ENCODE data around the gene WDR59.
"Not testable (repeated sequence)": the region's sequence is repeated elsewhere in the genome, so short reads cannot be mapped to it uniquely, and the experiment has no call there.

The WDR59 gene

GRCh38 chr16:75024182-75024581 is 39.3 kb upstream of the WDR59 start:
- FAIRE-seq: peak; percentile 16
- no peak for TF ChIP-seq TAF1 (IDR thresholded peaks at IDR 0.05; ENCODE audit: low read depth, low read length)
- TF ChIP-seq POLR2AphosphoS5 (IDR thresholded peaks at IDR 0.05; ENCODE audit: low read depth, low read length): no peak
- TF ChIP-seq POU2F2 (IDR thresholded peaks at IDR 0.05; ENCODE audit: low read depth, low read length): no peak
- TF ChIP-seq SPI1 (IDR thresholded peaks at IDR 0.05; ENCODE audit: low read depth, low read length): no peak
- TF ChIP-seq POLR2A (IDR thresholded peaks at IDR 0.05; ENCODE audit: low read depth, low read length): no peak
- TF ChIP-seq PAX5 (IDR thresholded peaks at IDR 0.05; ENCODE audit: insufficient read depth, low read length, severe bottlenecking): no peak
- no peak for DNase-seq (ENCODE audit: insufficient read length, low spot score)

- no peak for DNase-seq (ENCODE audit: insufficient read length, low spot score)
- no peak for TF ChIP-seq POLR2AphosphoS5 (IDR thresholded peaks at IDR 0.05; ENCODE audit: low read depth, low read length)
- no peak for FAIRE-seq
Measured at GRCh38 chr16:75023009-75023408, 38.1 kb upstream of the WDR59 start.

DNA sequence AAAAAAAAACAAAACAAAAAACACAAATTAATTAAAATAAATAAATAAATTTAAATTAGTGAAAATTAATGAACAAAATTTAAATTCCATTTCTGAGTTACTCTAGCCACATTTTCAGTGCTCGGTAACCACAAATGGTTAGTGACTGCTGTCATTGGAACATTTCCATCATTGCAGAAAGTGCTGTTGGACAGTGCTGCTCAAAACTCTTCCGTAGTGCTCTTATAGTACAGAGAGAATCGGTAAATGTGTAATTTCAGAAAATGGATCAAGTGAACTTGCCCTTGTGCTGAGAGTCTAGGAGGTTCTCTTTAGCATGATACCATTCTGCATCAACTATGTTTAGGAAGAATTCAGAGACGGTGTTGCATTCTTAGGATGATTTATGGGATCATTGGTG is 37.6 kb upstream of the WDR59 start:
- FAIRE-seq: no peak

GRCh38 chr16:75021410-75021809 is 36.5 kb upstream of the WDR59 start:
- DNase-seq (ENCODE audit: insufficient read length, low spot score): no peak
- FAIRE-seq: no peak
- TF ChIP-seq POU2F2 (IDR thresholded peaks at IDR 0.05; ENCODE audit: low read depth, low read length) (no peak), PAX5 (IDR thresholded peaks at IDR 0.05; ENCODE audit: insufficient read depth, low read length, severe bottlenecking) (no peak), TAF1 (IDR thresholded peaks at IDR 0.05; ENCODE audit: low read depth, low read length) (no peak), SPI1 (IDR thresholded peaks at IDR 0.05; ENCODE audit: low read depth, low read length) (no peak), POLR2A (IDR thresholded peaks at IDR 0.05; ENCODE audit: low read depth, low read length) (no peak), POLR2AphosphoS5 (IDR thresholded peaks at IDR 0.05; ENCODE audit: low read depth, low read length) (no peak)

More for the DNA sequence above, 37.6 kb upstream of the WDR59 start:
- TF ChIP-seq TAF1 (IDR thresholded peaks at IDR 0.05; ENCODE audit: low read depth, low read length) (no peak), SPI1 (IDR thresholded peaks at IDR 0.05; ENCODE audit: low read depth, low read length) (no peak), PAX5 (IDR thresholded peaks at IDR 0.05; ENCODE audit: insufficient read depth, low read length, severe bottlenecking) (no peak), POLR2AphosphoS5 (IDR thresholded peaks at IDR 0.05; ENCODE audit: low read depth, low read length) (no peak), POU2F2 (IDR thresholded peaks at IDR 0.05; ENCODE audit: low read depth, low read length) (no peak), POLR2A (IDR thresholded peaks at IDR 0.05; ENCODE audit: low read depth, low read length) (no peak)
- DNase-seq (ENCODE audit: insufficient read length, low spot score): no peak

- FAIRE-seq: no peak
- no peak for TF ChIP-seq POLR2AphosphoS5 (IDR thresholded peaks at IDR 0.05; ENCODE audit: low read depth, low read length)
- no peak for TF ChIP-seq POU2F2 (IDR thresholded peaks at IDR 0.05; ENCODE audit: low read depth, low read length)
- no peak for DNase-seq (ENCODE audit: insufficient read length, low spot score)
Measured at GRCh38 chr16:75019586-75019985, 34.7 kb upstream of the WDR59 start.

- no peak for DNase-seq (ENCODE audit: insufficient read length, low spot score)
Measured at GRCh38 chr16:75019007-75019406, 34.1 kb upstream of the WDR59 start.

DNA sequence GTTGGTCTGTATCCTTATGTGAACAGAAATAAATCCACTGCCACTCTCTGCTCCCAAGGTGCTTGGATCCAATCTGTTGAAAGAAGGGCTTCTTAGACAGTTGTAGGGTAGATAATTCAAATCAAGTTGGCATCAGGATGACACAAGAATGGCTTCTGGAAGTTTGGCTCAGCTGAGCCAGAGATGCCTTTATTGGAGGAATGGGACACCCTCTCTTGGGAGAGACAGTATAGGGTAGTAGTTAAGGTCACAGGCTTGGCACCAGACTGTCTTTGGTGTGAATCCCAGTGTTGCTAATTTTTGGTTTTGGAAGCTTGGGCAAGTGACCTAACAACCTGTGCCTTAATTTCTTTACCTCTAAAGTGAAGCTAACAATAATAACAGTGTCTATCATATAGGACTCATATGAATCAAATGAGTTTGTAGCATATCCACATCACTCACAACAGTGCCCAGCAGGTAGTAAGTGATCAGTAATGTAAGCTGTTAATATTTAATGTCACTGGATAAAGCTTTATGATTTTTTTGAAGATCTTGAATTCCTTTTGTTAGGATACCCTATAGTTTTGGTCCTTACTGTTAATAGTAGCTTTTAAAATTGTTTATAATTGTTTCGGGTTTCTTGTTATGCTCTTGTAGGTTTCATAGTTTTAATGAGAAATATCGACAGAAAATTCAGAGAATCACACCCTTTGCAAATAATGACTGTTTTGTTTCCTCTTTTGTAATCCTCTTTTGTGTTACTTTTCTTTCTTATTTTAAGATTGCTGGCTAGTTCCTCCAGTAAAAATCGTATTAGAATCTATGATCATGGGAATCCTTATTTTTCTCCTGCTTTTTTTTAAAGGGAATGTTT is 33.0 kb upstream of the WDR59 start:
- TF ChIP-seq POU2F2 (IDR thresholded peaks at IDR 0.05; ENCODE audit: low read depth, low read length) (no peak), POLR2A (IDR thresholded peaks at IDR 0.05; ENCODE audit: low read depth, low read length) (no peak), POLR2AphosphoS5 (IDR thresholded peaks at IDR 0.05; ENCODE audit: low read depth, low read length) (no peak), SPI1 (IDR thresholded peaks at IDR 0.05; ENCODE audit: low read depth, low read length) (no peak), PAX5 (IDR thresholded peaks at IDR 0.05; ENCODE audit: insufficient read depth, low read length, severe bottlenecking) (no peak), TAF1 (IDR thresholded peaks at IDR 0.05; ENCODE audit: low read depth, low read length) (no peak)
- FAIRE-seq (no peak), DNase-seq (ENCODE audit: insufficient read length, low spot score) (no peak)

More at GRCh38 chr16:75019007-75019406, 34.1 kb upstream of the WDR59 start:
- no peak for FAIRE-seq
- TF ChIP-seq PAX5 (IDR thresholded peaks at IDR 0.05; ENCODE audit: insufficient read depth, low read length, severe bottlenecking) (no peak), POLR2A (IDR thresholded peaks at IDR 0.05; ENCODE audit: low read depth, low read length) (no peak), TAF1 (IDR thresholded peaks at IDR 0.05; ENCODE audit: low read depth, low read length) (no peak), POLR2AphosphoS5 (IDR thresholded peaks at IDR 0.05; ENCODE audit: low read depth, low read length) (no peak), SPI1 (IDR thresholded peaks at IDR 0.05; ENCODE audit: low read depth, low read length) (no peak), POU2F2 (IDR thresholded peaks at IDR 0.05; ENCODE audit: low read depth, low read length) (no peak)

DNA sequence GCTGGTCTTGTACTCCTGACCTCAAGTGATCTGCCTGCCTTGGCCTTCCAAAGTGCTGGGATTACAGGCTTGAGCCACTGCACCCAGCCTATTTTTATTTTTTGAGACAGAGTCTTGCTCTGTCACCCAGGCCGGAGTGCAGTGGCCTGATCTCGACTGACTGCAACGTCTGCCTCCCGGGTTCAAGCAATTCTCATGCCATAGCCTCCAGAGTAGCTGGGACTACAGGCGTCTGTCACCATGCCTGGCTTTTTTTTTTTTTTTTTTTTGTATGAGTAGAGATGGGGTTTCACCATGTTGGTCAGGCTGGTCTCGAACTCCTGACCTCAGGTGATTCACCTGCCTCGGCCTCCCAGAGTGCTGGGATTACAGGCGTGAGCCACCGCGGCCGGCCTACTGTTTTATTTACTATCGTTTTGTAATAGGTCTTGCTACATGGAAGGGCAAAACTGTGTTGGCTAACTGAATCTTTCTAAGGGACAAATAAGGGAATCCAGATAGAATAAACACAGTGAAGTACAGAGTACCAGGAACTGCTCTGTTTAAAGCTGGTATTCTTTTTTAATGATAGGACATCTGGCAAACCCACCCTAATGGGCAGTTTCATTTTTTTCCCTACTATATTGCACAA is 31.6 kb upstream of the WDR59 start:
- FAIRE-seq; DNase-seq (ENCODE audit: insufficient read length, low spot score): not testable (repeated sequence)

DNA sequence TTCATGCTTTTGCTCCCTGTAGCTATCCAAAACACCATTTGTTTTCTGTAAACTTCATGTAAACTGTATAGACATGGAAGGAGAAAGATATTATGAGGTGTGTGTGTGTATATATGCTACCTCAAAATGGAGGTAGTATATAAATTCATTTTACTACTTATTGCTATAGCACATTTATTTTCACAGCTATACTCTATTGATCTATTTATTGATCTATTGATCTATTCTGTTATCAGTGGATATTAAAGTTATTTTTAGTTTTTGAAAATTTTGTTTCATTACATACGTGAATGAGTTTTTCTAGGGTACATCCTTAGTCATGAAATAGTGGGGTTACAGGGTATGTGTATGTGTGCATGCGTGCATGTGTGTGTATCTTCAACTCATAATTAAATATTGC is 29.4 kb upstream of the WDR59 start:
- no peak for FAIRE-seq
- TF ChIP-seq POLR2AphosphoS5 (IDR thresholded peaks at IDR 0.05; ENCODE audit: low read depth, low read length) (no peak), TAF1 (IDR thresholded peaks at IDR 0.05; ENCODE audit: low read depth, low read length) (no peak), POLR2A (IDR thresholded peaks at IDR 0.05; ENCODE audit: low read depth, low read length) (no peak), SPI1 (IDR thresholded peaks at IDR 0.05; ENCODE audit: low read depth, low read length) (no peak), POU2F2 (IDR thresholded peaks at IDR 0.05; ENCODE audit: low read depth, low read length) (no peak), PAX5 (IDR thresholded peaks at IDR 0.05; ENCODE audit: insufficient read depth, low read length, severe bottlenecking) (no peak)
- no peak for DNase-seq (ENCODE audit: insufficient read length, low spot score)

DNA sequence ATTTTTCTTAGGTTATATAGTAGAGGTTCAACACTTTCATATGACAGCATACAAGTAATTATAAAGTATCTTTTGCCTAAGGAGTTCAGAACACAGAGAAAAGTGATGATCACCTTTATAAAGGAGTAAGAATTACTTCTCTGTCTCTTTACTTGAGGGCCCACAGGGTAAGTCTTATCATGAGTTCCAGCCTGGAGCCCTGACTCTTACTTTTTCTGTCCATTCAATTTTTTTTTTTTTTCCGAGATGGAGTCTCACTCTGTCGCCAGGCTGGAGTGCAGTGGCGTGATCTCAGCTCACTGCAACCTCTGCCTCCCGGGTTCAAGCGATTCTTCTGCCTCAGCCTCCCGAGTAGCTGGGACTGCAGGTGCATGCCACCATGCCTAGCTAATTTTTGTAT is 28.2 kb upstream of the WDR59 start:
- DNase-seq (ENCODE audit: insufficient read length, low spot score); FAIRE-seq: not testable (repeated sequence)
